Mucosa of descending colon (tissue), 3 donors: ENCODE data around the gene PPFIA1. TPM values are rescaled to one million over a fixed set of nuclear protein-coding genes. Genes with fewer than 3 reads are reported as not detected.

Source experiments
- ATAC-seq: fragments of 200-7000 bp; cut with Tn5 transposase; one replicate; pipeline ENCODE4 v1.9.1; 2020; ENCODE audit warnings: mild to moderate bottlenecking, moderate library complexity
- DNase-seq, 3 donors: peaks; one replicate each; pipeline ENCODE4 v3.0.0-alpha.2; 2020
- H3K36me3 ChIP-seq: fragments of 200-600 bp; one replicate; pipeline ENCODE4 v1.8.0; 2021; ENCODE audit warnings: low read depth, mild to moderate bottlenecking
- H3K4me1 ChIP-seq: fragments of 200-600 bp; one replicate; pipeline ENCODE4 v1.8.0; 2021; ENCODE audit warnings: low read depth, mild to moderate bottlenecking
- H3K4me3 ChIP-seq: fragments of 200-600 bp; one replicate; pipeline ENCODE4 v1.8.0; 2021; ENCODE audit warnings: mild to moderate bottlenecking
- H3K9me3 ChIP-seq: fragments of 200-600 bp; one replicate; pipeline ENCODE4 v1.8.0; 2021; ENCODE audit warnings: mild to moderate bottlenecking
- CTCF ChIP-seq: fragments of 200-600 bp; IDR thresholded peaks from one replicate; pipeline ENCODE4 v1.8.0; 2022; ENCODE audit warnings: antibody characterized with exemption, mild to moderate bottlenecking
- intact Hi-C, 2 donors: fragments of 100-400 bp; cut with DNase I in 1 of 2; cut with micrococcal nuclease in 1 of 2; formaldehyde crosslinking; loops; one replicate each; pipeline versions ENCODE4 v1.11.0 to v1.11.1; 2022; cut with DNase I, micrococcal nuclease
- total RNA-seq, 3 donors: library from RNA; stranded (reverse); fragmentation: NEBNext Ultra II Directional in 2 of 3; extraction: Animal tissue kit (Norgen Biotek cat#: 25700) in 2 of 3; gene quantifications; one replicate each; pipeline versions ENCODE4 v1.2.1 to v1.2.4, GENCODE V29; 2021 to 2023
- donor health status: DM: no; HTN: no; CAD: no; lungs with moderate emphysema.
- donor health status: DM: no; HTN: no; CAD: no.
- donor health status: DM: no; HTN: yes; CAD: no.

Gene PPFIA1
- total RNA-seq, 3 donors from 2014 or later, result 58.5 to 65.7 (median 65.0) TPM

GRCh38 chr11:70397983-70398833 lies 127.7 kb downstream of the PPFIA1 start, which contains the start of gene CTTN:
CTTN (plus strand) TSS chr11:70398529; CDS start chr11:70407298, 8,769 bp downstream.
- ATAC-seq (peak; percentile 90), DNase-seq (peak; percentile 86 to 89 (median 88))
- no peaks in the 10 kb centered on the region for H3K9me3 ChIP-seq
- intact Hi-C loops, result no loop called here
- TF ChIP-seq CTCF, result no peak
- peak within 1 kb of the TSS; percentile 62 for H3K4me3 ChIP-seq
- H3K4me1 ChIP-seq, result peaks cover 16% of the 10 kb centered on the region
- H3K36me3 ChIP-seq, result no peaks in the 10 kb centered on the region

DNA sequence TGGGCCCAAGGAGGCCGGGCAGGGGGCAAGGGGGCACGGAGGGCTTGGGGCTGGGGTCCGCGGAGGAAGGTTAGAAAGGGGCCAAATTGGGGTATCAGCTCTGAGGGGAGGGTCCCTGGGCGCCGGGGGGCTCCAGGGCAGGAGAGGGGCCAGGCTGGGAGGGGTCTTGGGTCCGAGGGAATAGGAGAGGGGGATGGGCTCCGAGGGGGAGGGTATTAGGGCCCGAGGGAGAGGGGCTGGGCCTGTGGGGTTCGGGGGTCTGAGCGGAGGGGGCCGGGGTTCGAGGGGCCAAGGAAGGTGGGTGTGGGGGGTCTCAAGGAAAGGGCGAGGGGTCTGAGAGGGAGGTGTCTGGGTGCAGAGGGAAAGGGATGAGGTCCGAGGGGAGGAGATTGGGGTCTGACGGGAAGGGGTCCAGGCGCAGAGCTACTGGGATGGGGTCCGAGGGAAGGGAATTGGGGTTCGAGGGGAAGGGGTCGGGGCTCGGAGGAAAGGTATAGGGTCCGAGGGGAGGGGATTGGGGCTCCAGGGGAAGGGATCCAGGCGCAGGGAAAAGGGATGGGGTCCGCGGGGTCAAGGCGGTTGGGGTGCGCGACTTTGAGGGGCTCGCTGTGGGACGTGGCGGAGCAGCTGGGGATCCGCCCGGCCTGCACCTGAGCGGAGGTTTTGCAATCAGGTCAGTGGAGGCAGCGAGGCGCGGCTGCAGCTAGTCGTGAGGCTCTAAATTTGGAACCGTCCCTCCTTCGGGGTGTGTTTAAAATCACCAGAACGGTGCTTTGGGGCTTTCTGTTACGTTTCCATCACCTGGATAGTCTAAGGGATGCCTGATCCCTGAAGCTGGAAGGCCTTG lies 128.6 kb downstream of the PPFIA1 start:
- H3K4me1 ChIP-seq, result peaks cover 16% of the 10 kb centered on the region
- no peaks in the 10 kb centered on the region for H3K9me3 ChIP-seq

GRCh38 chr11:70399681-70400112 lies 129.2 kb downstream of the PPFIA1 start:
- Histone ChIP-seq H3K4me1 (peaks cover 16% of the 10 kb centered on the region), H3K36me3 (no peaks in the 10 kb centered on the region), H3K9me3 (no peaks in the 10 kb centered on the region), H3K4me3 (no peak overlapping the region)
- no peak for TF ChIP-seq CTCF
- intact Hi-C loops, result no loop called here
- ATAC-seq (peak; percentile 75), DNase-seq (peak; percentile 61 to 78 (median 68))

More for the DNA sequence above, 128.6 kb downstream of the PPFIA1 start:
- no peaks in the 10 kb centered on the region for H3K36me3 ChIP-seq
- intact Hi-C loops, result no loop called here
- ATAC-seq, result peak; percentile 32
- TF ChIP-seq CTCF, result no peak
- H3K4me3 ChIP-seq, result peak overlapping the region; percentile 62
- peak in 2 of 3 donors; percentile 16 to 42 for DNase-seq

GRCh38 chr11:70400643-70401042 lies 130.2 kb downstream of the PPFIA1 start:
- Histone ChIP-seq H3K36me3 (no peaks in the 10 kb centered on the region), H3K4me3 (no peak overlapping the region), H3K9me3 (no peaks in the 10 kb centered on the region), H3K4me1 (peaks cover 16% of the 10 kb centered on the region)
- no peak for TF ChIP-seq CTCF
- intact Hi-C loops, result no loop called here
- DNase-seq, result no peak
- ATAC-seq, result no peak

GRCh38 chr11:70402016-70402415 lies 131.5 kb downstream of the PPFIA1 start:
- no peaks in the 10 kb centered on the region for H3K9me3 ChIP-seq
- intact Hi-C loops, result no loop called here
- DNase-seq (no peak), ATAC-seq (no peak)
- no peak overlapping the region for H3K4me3 ChIP-seq
- H3K36me3 ChIP-seq, result no peaks in the 10 kb centered on the region
- H3K4me1 ChIP-seq, result peaks cover 16% of the 10 kb centered on the region
- TF ChIP-seq CTCF, result no peak
